K562 (cell line): ENCODE measurements around the gene TMEM248. TPM values are rescaled to one million over a fixed set of nuclear protein-coding genes. Genes with fewer than 3 reads are reported as not detected.

Experiments
- BRF2 ChIP-seq: IDR thresholded peaks from 3 replicates; pipeline ENCODE4 v1.6.1; 2011; ENCODE audit warnings: borderline replicate concordance, mild to moderate bottlenecking; ENCODE audit not compliant: insufficient read length, insufficient read depth
- CAMTA2 ChIP-seq: fragments of 250-450 bp; sonication (Bioruptor Pico); conservative IDR thresholded peaks from 2 replicates; pipeline ENCODE4 v1.5.1; 2022
- CGGBP1 ChIP-seq: fragments of 250-450 bp; sonication (Bioruptor Pico); IDR thresholded peaks from 2 replicates; pipeline ENCODE4 v1.9.0; 2021; ENCODE audit warnings: mild to moderate bottlenecking
- CSDE1 ChIP-seq, 2 experiments: fragments of 450-650 bp; IDR thresholded peaks; 2 replicates each; pipeline ENCODE4 v1.6.1; 2016; ENCODE audit warnings: mild to moderate bottlenecking in 1 of 2
- ELF2 ChIP-seq: fragments of 250-450 bp; sonication (Bioruptor Pico); IDR thresholded peaks from 2 replicates; pipeline ENCODE4 v1.5.0; 2021; ENCODE audit warnings: mild to moderate bottlenecking
- FOXO4 ChIP-seq: fragments of 450-650 bp; formaldehyde crosslinking; IDR thresholded peaks from 2 replicates; pipeline ENCODE4 v1.4.0; 2020; ENCODE audit warnings: mild to moderate bottlenecking, moderate library complexity
- IRF9 ChIP-seq: fragments of 450-650 bp; IDR thresholded peaks from 2 replicates; pipeline ENCODE4 v1.6.1; 2016; ENCODE audit warnings: missing biosample characterization, missing genetic modification characterization
- MXI1 ChIP-seq: IDR thresholded peaks from 2 replicates; pipeline ENCODE4 v1.6.1; 2011; ENCODE audit warnings: low read depth, mild to moderate bottlenecking, improper control_type of control experiment, low read length
- MYC ChIP-seq, 2 experiments: fragments of 250-450 bp in 1 of 2; sonication (Bioruptor Pico) in 1 of 2; IDR thresholded peaks; 2 replicates each; pipeline versions ENCODE4 v1.5.1 to v1.6.1; 2012 to 2021; ENCODE audit warnings: low read depth in 2 of 2, borderline replicate concordance in 1 of 2, improper control_type of control experiment in 1 of 2, low read length in 1 of 2, mild to moderate bottlenecking in 1 of 2, moderate library complexity in 1 of 2
- NCOA1 ChIP-seq: fragments of 450-650 bp; IDR thresholded peaks from 2 replicates; pipeline ENCODE4 v1.6.1; 2016; ENCODE audit warnings: low read depth
- NFXL1 ChIP-seq: fragments of 450-650 bp; formaldehyde crosslinking; IDR thresholded peaks from 2 replicates; pipeline ENCODE4 v1.4.0; 2021; ENCODE audit warnings: mild to moderate bottlenecking
- PPARD ChIP-seq: fragments of 250-450 bp; sonication (Bioruptor Pico); IDR thresholded peaks from 2 replicates; pipeline ENCODE4 v1.8.0; 2022; ENCODE audit warnings: inconsistent platforms, mild to moderate bottlenecking, moderate library complexity
- RAD21 ChIP-seq, 2 experiments: fragments of 250-450 bp in 1 of 2; fragments of 450-650 bp in 1 of 2; sonication (Bioruptor Pico) in 1 of 2; formaldehyde crosslinking in 1 of 2; IDR thresholded peaks in 1 of 2; conservative IDR thresholded peaks in 1 of 2; 2 replicates each; pipeline versions ENCODE4 v1.4.0 to v1.8.0; 2020 to 2022; ENCODE audit warnings: mild to moderate bottlenecking in 2 of 2, moderate library complexity in 1 of 2
- RBBP5 ChIP-seq: fragments of 200-600 bp; sonication (generic); IDR thresholded peaks from 2 replicates; pipeline ENCODE4 v1.6.1; 2012; ENCODE audit warnings: borderline replicate concordance, mild to moderate bottlenecking, low read length, control low read depth, inconsistent platforms; ENCODE audit not compliant: insufficient read depth, poor library complexity, severe bottlenecking
- SIRT6 ChIP-seq: IDR thresholded peaks from one replicate; pipeline ENCODE4 v1.6.1; 2012; ENCODE audit warnings: low read depth, mild to moderate bottlenecking, control low read depth, inconsistent platforms, low read length, moderate library complexity
- SLC30A9 ChIP-seq: fragments of 250-450 bp; sonication (Bioruptor Pico); IDR thresholded peaks from 2 replicates; pipeline ENCODE4 v1.8.0; 2022; ENCODE audit warnings: mild to moderate bottlenecking, moderate library complexity
- SREBF2 ChIP-seq: sonication (generic); formaldehyde crosslinking; IDR thresholded peaks from 2 replicates; pipeline ENCODE4 v1.4.0; 2020; ENCODE audit warnings: mild to moderate bottlenecking, missing genetic modification reagents
- WHSC1 ChIP-seq: IDR thresholded peaks from one replicate; pipeline ENCODE4 v1.6.1; 2012; ENCODE audit warnings: low read length, control low read depth, inconsistent platforms
- ZBED1 ChIP-seq: IDR thresholded peaks from 2 replicates; pipeline ENCODE4 v1.6.1; 2014
- ZBTB33 ChIP-seq: sonication (generic); formaldehyde crosslinking; IDR thresholded peaks from 2 replicates; pipeline ENCODE4 v1.8.1; 2023; ENCODE audit warnings: mild to moderate bottlenecking, missing genetic modification reagents
- ZC3H4 ChIP-seq: sonication (generic); formaldehyde crosslinking; IDR thresholded peaks from 2 replicates; pipeline ENCODE4 v1.9.0; 2021; ENCODE audit warnings: missing genetic modification reagents, borderline replicate concordance
- ZNF217 ChIP-seq: sonication (generic); formaldehyde crosslinking; IDR thresholded peaks from 2 replicates; pipeline ENCODE4 v1.8.0; 2022; ENCODE audit warnings: mild to moderate bottlenecking, missing genetic modification reagents
- ZNF696 ChIP-seq: fragments of 250-450 bp; sonication (Bioruptor Pico); conservative IDR thresholded peaks from 2 replicates; pipeline ENCODE4 v1.4.0; 2020; ENCODE audit warnings: mild to moderate bottlenecking, moderate library complexity
- polyA plus RNA-seq, 8 experiments: library from polyadenylated mRNA; depleted of rRNA in 4 of 8; stranded (reverse) in 5 of 8; unstranded in 3 of 8; fragments of >200 nt; fragmentation: Nextera tagmentation in 2 of 8; fragmentation: Illumina TruSeq in 1 of 8; extraction: Ambion mirVana in 2 of 8; extraction: Trizol in 1 of 8; gene quantifications; 2 replicates each; pipeline versions ENCODE4 v1.2.1 to v1.2.3, GENCODE V29; 2011 to 2014; ENCODE audit warnings: inconsistent platforms in 1 of 8, missing spikeins in 1 of 8
- total RNA-seq, 7 experiments: library from RNA; depleted of rRNA in 6 of 7; stranded (reverse); fragments of >200 nt in 6 of 7; fragmentation: Illumina TruSeq in 2 of 7; extraction: Trizol in 2 of 7; gene quantifications; 2 replicates each; pipeline versions ENCODE4 v1.2.1 to v1.2.3, GENCODE V29; 2011 to 2021; ENCODE audit warnings: low replicate concordance in 1 of 7

Gene TMEM248
- total and polyA plus RNA-seq, 9 of the 15 experiments (the other 6 are each of a cell fraction or from before 2014, with no cell fraction given), result 6.3 to 132 (median 64.4) TPM

GRCh38 chr7:66920769-66921395 lies at the start of gene TMEM248 (continued):
- TF ChIP-seq RBBP5, result no peak
- peak; percentile 67 for TF ChIP-seq ZBTB33 (CRISPR knock-in tag)
- TF ChIP-seq MXI1, result peak; percentile 77
- no peak for TF ChIP-seq SLC30A9
- TF ChIP-seq NFXL1 (CRISPR knock-in tag), result no peak
- TF ChIP-seq SIRT6, result no peak
- peak; percentile 94 for TF ChIP-seq ELF2 (CRISPR knock-in tag)
- no peak for TF ChIP-seq PPARD (CRISPR knock-in tag)
- TF ChIP-seq IRF9 (tag), result no peak
- TF ChIP-seq MYC (IDR thresholded peaks at IDR 0.05; ENCODE audit: low read depth, low read length), result peak; percentile 99
- TF ChIP-seq MYC (CRISPR knock-in tag; IDR thresholded peaks at IDR 0.05; ENCODE audit: borderline replicate concordance, low read depth), result peak; percentile 98
- TF ChIP-seq ZBED1, result peak; percentile 57; the same call in 1 of the 2 replicates
- TF ChIP-seq CSDE1 (IDR thresholded peaks at IDR 0.05), result peak in 1 of 2 experiments; percentile 30; a peak in 1 of 4 replicates
- TF ChIP-seq ZNF696 (CRISPR knock-in tag), result no peak
- peak; percentile 75; the same call in 1 of the 2 replicates for TF ChIP-seq NCOA1
- TF ChIP-seq WHSC1, result no peak
- TF ChIP-seq RAD21 (CRISPR knock-in tag; conservative IDR thresholded peaks at IDR 0.05 in 1 of 2, IDR thresholded peaks at IDR 0.05 in 1 of 2), result no peak
- TF ChIP-seq CGGBP1 (CRISPR knock-in tag), result peak; percentile 69; the same call in 1 of the 2 replicates
- no peak for TF ChIP-seq ZNF217 (CRISPR knock-in tag)
- TF ChIP-seq FOXO4, result no peak
- no peak for TF ChIP-seq BRF2
- TF ChIP-seq SREBF2 (CRISPR knock-in tag), result no peak; the same call in 1 of the 2 replicates
- no peak for TF ChIP-seq ZC3H4 (CRISPR knock-in tag)
- no peak for TF ChIP-seq CAMTA2
